Suppressor macrophage (primary cell): ENCODE data around the gene LPIN1.

Source experiments
- DNase-seq, 4 experiments: peaks; one replicate each; pipeline ENCODE4 v3.0.0-alpha.2; 2020 to 2022

Gene LPIN1

GRCh38 chr2:11866358-11867335 lies 120.2 kb downstream of the LPIN1 start:
- DNase-seq = peak in 3 of 4 experiments; percentile 14 to 33 (median 32)

DNA sequence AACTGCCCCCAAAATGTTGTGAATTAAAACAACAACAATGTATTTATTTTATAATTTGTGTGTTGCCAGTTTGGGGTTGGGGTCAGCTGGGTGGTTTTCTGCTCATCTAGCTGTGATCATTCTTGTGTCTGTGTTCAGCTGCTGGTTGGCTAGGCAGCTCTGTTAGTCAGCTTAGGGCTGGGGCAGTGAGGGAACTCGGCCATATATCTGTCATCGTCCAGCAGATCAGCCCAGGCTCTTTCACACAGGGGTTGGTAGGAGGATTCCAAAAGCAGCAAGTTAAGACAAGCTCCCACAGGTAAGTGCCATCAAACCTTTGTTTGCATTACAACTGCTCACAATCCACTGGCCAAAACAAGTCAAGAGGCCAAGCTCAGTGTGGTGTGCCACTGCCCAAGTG lies 121.5 kb downstream of the LPIN1 start:
- no peak for DNase-seq

GRCh38 chr2:11869391-11869991 lies 123.1 kb downstream of the LPIN1 start:
- DNase-seq = no peak

GRCh38 chr2:11870064-11870463 lies 123.6 kb downstream of the LPIN1 start:
- DNase-seq = no peak

DNA sequence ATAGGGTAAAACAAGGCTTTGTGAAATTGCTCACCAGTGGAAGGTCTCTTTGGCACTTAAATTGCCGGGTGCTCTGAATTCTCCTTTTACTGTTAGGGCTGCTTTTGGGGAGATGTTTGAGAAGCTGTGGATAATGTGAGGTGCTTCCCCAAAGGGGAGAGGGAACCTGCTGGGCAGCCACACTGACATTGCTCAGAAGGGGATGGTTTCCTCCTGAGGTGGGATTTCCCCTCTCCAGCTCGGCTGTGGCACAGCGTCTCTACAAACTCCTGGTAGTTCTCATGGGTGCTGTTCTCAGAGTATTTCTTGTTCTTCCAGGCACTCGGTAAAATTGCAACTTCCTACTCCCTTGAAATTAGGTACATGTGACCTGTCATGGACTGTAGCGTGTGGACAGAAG lies 124.2 kb downstream of the LPIN1 start:
- peak in 3 of 4 experiments; percentile 28 to 49 (median 40) for DNase-seq

DNA sequence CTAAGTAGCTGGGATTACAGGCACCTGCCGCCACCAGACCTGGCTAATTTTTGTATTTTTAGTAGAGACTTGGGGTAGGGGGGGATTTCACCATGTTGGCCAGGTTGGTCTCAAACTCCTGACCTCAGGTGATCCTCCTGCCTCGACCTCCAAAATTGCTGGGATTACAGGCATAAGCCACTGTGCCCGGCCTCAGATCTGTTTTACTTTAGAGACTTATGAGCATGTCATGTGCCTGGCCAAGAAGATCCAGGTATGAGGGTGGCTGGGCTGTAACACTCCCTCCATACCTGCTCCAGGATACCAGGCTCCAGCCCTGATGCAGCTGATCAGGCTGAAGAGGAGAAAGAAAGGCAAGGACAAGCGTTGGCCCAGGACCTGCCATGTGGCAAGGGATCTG lies 125.0 kb downstream of the LPIN1 start:
- DNase-seq = no peak

DNA sequence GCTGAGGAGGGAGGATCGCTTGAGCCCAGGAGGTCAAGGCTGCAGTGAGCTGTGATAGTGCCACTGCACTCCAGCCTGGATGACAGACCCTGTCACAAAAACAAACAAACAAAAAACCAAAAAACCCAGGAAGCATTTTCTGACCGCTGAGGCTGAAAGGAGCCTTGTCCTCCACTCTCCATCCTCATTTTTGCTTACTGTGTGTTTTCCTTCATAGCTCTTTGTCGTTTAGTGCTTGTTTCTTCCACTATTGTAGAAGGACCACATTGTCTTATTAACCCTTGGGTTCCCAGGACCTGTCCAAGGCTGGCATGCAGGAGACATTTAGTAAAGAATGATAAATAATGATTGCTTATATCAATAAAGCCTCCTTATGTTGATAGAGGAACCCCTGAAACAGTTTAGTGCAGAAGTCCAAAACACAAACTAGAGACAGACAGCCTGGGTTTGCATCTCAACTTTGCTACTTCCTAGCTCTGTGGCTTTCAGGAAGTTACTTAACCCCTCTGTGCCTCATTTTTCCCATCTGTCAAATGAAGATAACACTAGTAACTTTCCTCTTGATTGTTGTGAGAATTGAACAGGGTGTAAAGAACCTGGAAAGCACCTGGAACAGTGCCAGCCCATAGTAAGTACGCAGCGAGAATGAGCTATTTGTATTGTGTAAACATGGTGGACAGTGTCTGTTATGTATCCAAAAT lies 126.0 kb downstream of the LPIN1 start:
- DNase-seq = peak in 3 of 4 experiments; percentile 25 to 42 (median 38)

GRCh38 chr2:11872948-11873269 lies 126.5 kb downstream of the LPIN1 start:
- no peak for DNase-seq

- DNase-seq = peak; percentile 47 to 81 (median 60)
Measured at GRCh38 chr2:11873356-11874154, 127.1 kb downstream of the LPIN1 start.

DNA sequence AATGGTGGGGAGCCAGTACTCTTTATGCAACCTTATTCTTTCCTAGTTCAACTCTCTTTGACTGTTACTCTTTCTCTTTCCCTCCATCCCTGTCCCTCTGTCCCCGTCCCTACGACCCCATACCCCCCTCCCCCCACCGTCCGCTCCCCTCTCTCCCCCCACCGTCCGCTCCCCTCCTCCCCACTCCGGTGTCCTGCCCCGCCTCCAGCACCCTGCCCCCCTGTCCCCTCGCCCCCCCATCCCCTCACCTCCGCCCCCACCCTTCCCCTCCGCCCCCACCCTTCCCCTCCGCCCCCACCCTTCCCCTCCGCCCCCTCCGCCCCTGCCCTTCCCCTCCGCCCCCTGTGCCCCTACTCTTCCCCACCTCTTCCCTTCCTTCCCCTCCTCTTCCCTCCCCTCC lies 128.4 kb downstream of the LPIN1 start:
- no peak for DNase-seq

GRCh38 chr2:11875481-11875880 lies 129.0 kb downstream of the LPIN1 start:
- no peak for DNase-seq

DNA sequence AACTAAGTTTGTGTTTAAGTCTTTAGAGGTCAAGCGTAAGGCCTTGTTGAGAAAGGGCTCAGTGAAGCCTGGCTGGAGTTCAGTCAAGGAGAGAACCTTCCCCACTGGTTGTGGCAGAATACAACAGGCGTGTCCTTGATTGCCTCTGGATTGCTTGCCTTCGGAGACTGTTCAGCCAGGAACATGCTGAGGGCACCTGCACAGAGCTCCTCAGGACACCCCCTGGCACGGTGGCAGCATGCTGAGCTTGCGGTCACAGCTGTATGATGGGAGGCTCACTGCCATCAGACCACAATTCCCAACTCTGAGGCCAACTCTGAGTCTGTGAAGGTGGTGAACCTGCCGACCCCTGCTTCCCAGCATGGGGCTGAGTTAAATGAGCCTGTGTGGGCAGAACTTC lies 130.0 kb downstream of the LPIN1 start:
- no peak for DNase-seq

DNA sequence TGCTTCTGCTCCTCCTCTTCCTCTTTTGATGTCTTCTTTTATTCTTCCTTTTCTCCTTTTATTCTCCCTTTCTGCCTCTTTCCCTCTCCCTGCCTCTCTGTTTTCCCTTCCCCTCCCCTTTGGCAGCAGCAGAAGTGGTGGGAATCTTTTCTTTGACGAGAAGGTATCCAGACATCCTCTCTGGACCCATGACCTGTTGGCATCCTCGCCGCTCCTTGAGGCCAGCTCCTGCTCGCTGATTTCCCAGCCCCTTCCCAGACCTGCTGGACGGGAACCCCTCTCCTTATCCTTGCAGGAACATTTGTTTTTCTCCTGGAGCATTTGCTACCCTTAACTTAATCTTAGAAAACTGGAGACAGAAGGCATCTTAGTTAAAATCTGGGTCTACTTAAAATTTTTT lies 130.5 kb downstream of the LPIN1 start:
- DNase-seq = no peak
